ENCODE results near the gene SLC24A3. TPM values are rescaled to one million over a fixed set of nuclear protein-coding genes. Genes with fewer than 3 reads are reported as not detected.

Gene SLC24A3
- total and polyA plus RNA-seq, 7 experiments from 2014 or later = 0.58 to 1.0 TPM; not detected in 5

- Mint-ChIP-seq H3K27me3 (peaks cover 0 to 20% (median 0%) of the 10 kb centered on the region in 5 donors), H3K4me3 (no peak overlapping the region), H3K4me1 (no peaks in the 10 kb centered on the region), H3K36me3 (no peaks in the 10 kb centered on the region), H3K9me3 (peaks cover 0 to 11% (median 0%) of the 10 kb centered on the region in 11 donors), H3K27ac (no peak overlapping the region)
- ATAC-seq (no peak), DNase-seq (no peak)
- intact Hi-C loops (cut with micrococcal nuclease) = no loop called here
- H3K9me3 ChIP-seq (ENCODE audit: control insufficient read depth in 2 of 3, low read length in 3 of 3) = no peaks in the 10 kb centered on the region
- no peak overlapping the region for H3K4me3 ChIP-seq (ENCODE audit: low read length)
- no peaks in the 10 kb centered on the region for H3K4me1 ChIP-seq (ENCODE audit: control insufficient read depth in 2 of 2, insufficient read depth in 2 of 2, low read length in 2 of 2)
- no peak overlapping the region for H3K27ac ChIP-seq (ENCODE audit: low read depth, low read length)
- ChIA-PET POLR2A (no interaction called here), CTCF (no interaction called here)
- H3K27me3 ChIP-seq (ENCODE audit: control insufficient read depth in 2 of 2, insufficient read depth in 2 of 2, low read length in 2 of 2) = no peaks in the 10 kb centered on the region
- no peaks in the 10 kb centered on the region for H3K36me3 ChIP-seq (ENCODE audit: control insufficient read depth in 2 of 3, insufficient read depth in 3 of 3, low read length in 3 of 3)
Observed at GRCh38 chr20:19375801-19376200, 163.4 kb downstream of the SLC24A3 start.

GRCh38 chr20:19376451-19377229, 164.2 kb downstream of the SLC24A3 start:
- Histone ChIP-seq H3K36me3 (ENCODE audit: control insufficient read depth in 2 of 3, insufficient read depth in 3 of 3, low read length in 3 of 3) (no peaks in the 10 kb centered on the region), H3K9me3 (ENCODE audit: control insufficient read depth in 2 of 3, low read length in 3 of 3) (no peaks in the 10 kb centered on the region), H3K27ac (ENCODE audit: low read depth, low read length) (no peak overlapping the region), H3K4me3 (ENCODE audit: low read length) (no peak overlapping the region), H3K4me1 (ENCODE audit: control insufficient read depth in 2 of 2, insufficient read depth in 2 of 2, low read length in 2 of 2) (no peaks in the 10 kb centered on the region), H3K27me3 (ENCODE audit: control insufficient read depth in 2 of 2, insufficient read depth in 2 of 2, low read length in 2 of 2) (no peaks in the 10 kb centered on the region)
- H3K9me3 Mint-ChIP-seq = peaks cover 0 to 11% (median 0%) of the 10 kb centered on the region in 11 donors
- intact Hi-C loops (cut with micrococcal nuclease) = no loop called here
- H3K36me3 Mint-ChIP-seq = no peaks in the 10 kb centered on the region
- no peak overlapping the region for H3K27ac Mint-ChIP-seq
- H3K4me3 Mint-ChIP-seq = no peak overlapping the region
- CTCF ChIA-PET = no interaction called here
- H3K27me3 Mint-ChIP-seq = peaks cover 0 to 20% (median 0%) of the 10 kb centered on the region in 5 donors
- DNase-seq = no peak
- no peaks in the 10 kb centered on the region for H3K4me1 Mint-ChIP-seq
- POLR2A ChIA-PET = no interaction called here
- ATAC-seq = no peak

GRCh38 chr20:19378058-19378457, 165.6 kb downstream of the SLC24A3 start:
- CTCF ChIA-PET = no interaction called here

GRCh38 chr20:19380211-19380610, 167.8 kb downstream of the SLC24A3 start:
- no peak overlapping the region for H3K27ac Mint-ChIP-seq
- intact Hi-C loops (cut with micrococcal nuclease) = no loop called here
- peaks cover 0 to 13% (median 0%) of the 10 kb centered on the region in 5 donors for H3K27me3 Mint-ChIP-seq
- H3K27me3 ChIP-seq (ENCODE audit: control insufficient read depth in 2 of 2, insufficient read depth in 2 of 2, low read length in 2 of 2) = no peaks in the 10 kb centered on the region
- no peaks in the 10 kb centered on the region for H3K36me3 ChIP-seq (ENCODE audit: control insufficient read depth in 2 of 3, insufficient read depth in 3 of 3, low read length in 3 of 3)
- no peaks in the 10 kb centered on the region for H3K9me3 ChIP-seq (ENCODE audit: control insufficient read depth in 2 of 3, low read length in 3 of 3)
- peaks cover 0 to 8% (median 0%) of the 10 kb centered on the region in 11 donors for H3K9me3 Mint-ChIP-seq
- H3K4me3 ChIP-seq (ENCODE audit: low read length) = no peak overlapping the region
- no peaks in the 10 kb centered on the region for H3K4me1 ChIP-seq (ENCODE audit: control insufficient read depth in 2 of 2, insufficient read depth in 2 of 2, low read length in 2 of 2)
- no peaks in the 10 kb centered on the region for H3K36me3 Mint-ChIP-seq
- no peaks in the 10 kb centered on the region for H3K4me1 Mint-ChIP-seq
- POLR2A ChIA-PET = no interaction called here
- CTCF ChIA-PET = no interaction called here
- H3K27ac ChIP-seq (ENCODE audit: low read depth, low read length) = no peak overlapping the region
- no peak for ATAC-seq
- H3K4me3 Mint-ChIP-seq = no peak overlapping the region
- no peak for DNase-seq

More at GRCh38 chr20:19378058-19378457, 165.6 kb downstream of the SLC24A3 start:
- Histone ChIP-seq H3K4me3 (ENCODE audit: low read length) (no peak overlapping the region), H3K27ac (ENCODE audit: low read depth, low read length) (no peak overlapping the region), H3K4me1 (ENCODE audit: control insufficient read depth in 2 of 2, insufficient read depth in 2 of 2, low read length in 2 of 2) (no peaks in the 10 kb centered on the region), H3K36me3 (ENCODE audit: control insufficient read depth in 2 of 3, insufficient read depth in 3 of 3, low read length in 3 of 3) (no peaks in the 10 kb centered on the region), H3K27me3 (ENCODE audit: control insufficient read depth in 2 of 2, insufficient read depth in 2 of 2, low read length in 2 of 2) (no peaks in the 10 kb centered on the region), H3K9me3 (ENCODE audit: control insufficient read depth in 2 of 3, low read length in 3 of 3) (no peaks in the 10 kb centered on the region)
- DNase-seq = no peak
- H3K27ac Mint-ChIP-seq = no peak overlapping the region
- intact Hi-C loops (cut with micrococcal nuclease) = no loop called here
- no peak for ATAC-seq
- POLR2A ChIA-PET = no interaction called here
- H3K4me3 Mint-ChIP-seq = no peak overlapping the region
- H3K36me3 Mint-ChIP-seq = no peaks in the 10 kb centered on the region
- H3K27me3 Mint-ChIP-seq = peaks cover 0 to 19% (median 0%) of the 10 kb centered on the region in 5 donors
- H3K4me1 Mint-ChIP-seq = no peaks in the 10 kb centered on the region
- H3K9me3 Mint-ChIP-seq = peaks cover 0 to 8% (median 0%) of the 10 kb centered on the region in 11 donors

GRCh38 chr20:19381947-19382346, 169.5 kb downstream of the SLC24A3 start:
- intact Hi-C loops (cut with micrococcal nuclease) = no loop called here
- Mint-ChIP-seq H3K9me3 (peaks cover 0 to 8% (median 0%) of the 10 kb centered on the region in 11 donors), H3K4me3 (no peak overlapping the region)

GRCh38 chr20:19382386-19383340, 170.2 kb downstream of the SLC24A3 start:
- Histone ChIP-seq H3K27me3 (ENCODE audit: control insufficient read depth in 2 of 2, insufficient read depth in 2 of 2, low read length in 2 of 2) (no peaks in the 10 kb centered on the region), H3K4me3 (ENCODE audit: low read length) (no peak overlapping the region), H3K36me3 (ENCODE audit: control insufficient read depth in 2 of 3, insufficient read depth in 3 of 3, low read length in 3 of 3) (no peaks in the 10 kb centered on the region), H3K27ac (ENCODE audit: low read depth, low read length) (no peak overlapping the region), H3K4me1 (ENCODE audit: control insufficient read depth in 2 of 2, insufficient read depth in 2 of 2, low read length in 2 of 2) (no peaks in the 10 kb centered on the region), H3K9me3 (ENCODE audit: control insufficient read depth in 2 of 3, low read length in 3 of 3) (no peaks in the 10 kb centered on the region)
- CTCF ChIA-PET = interaction anchor here (0.7 kb wide), 1 partner anchor 541 kb away, joined by 3 read pairs; no protein-coding TSS in a partner anchor
- no peak overlapping the region for H3K4me3 Mint-ChIP-seq
- no peaks in the 10 kb centered on the region for H3K36me3 Mint-ChIP-seq
- peaks cover 0 to 5% (median 0%) of the 10 kb centered on the region in 5 donors for H3K27me3 Mint-ChIP-seq
- no peak overlapping the region for H3K27ac Mint-ChIP-seq
- ATAC-seq (no peak), DNase-seq (no peak)
- peaks cover 0 to 8% (median 0%) of the 10 kb centered on the region in 11 donors for H3K9me3 Mint-ChIP-seq
- POLR2A ChIA-PET = no interaction called here
- intact Hi-C loops (cut with micrococcal nuclease) = no loop called here
- no peaks in the 10 kb centered on the region for H3K4me1 Mint-ChIP-seq

More at GRCh38 chr20:19381947-19382346, 169.5 kb downstream of the SLC24A3 start:
- Histone ChIP-seq H3K4me3 (ENCODE audit: low read length) (no peak overlapping the region), H3K36me3 (ENCODE audit: control insufficient read depth in 2 of 3, insufficient read depth in 3 of 3, low read length in 3 of 3) (no peaks in the 10 kb centered on the region), H3K27ac (ENCODE audit: low read depth, low read length) (no peak overlapping the region), H3K4me1 (ENCODE audit: control insufficient read depth in 2 of 2, insufficient read depth in 2 of 2, low read length in 2 of 2) (no peaks in the 10 kb centered on the region), H3K9me3 (ENCODE audit: control insufficient read depth in 2 of 3, low read length in 3 of 3) (no peaks in the 10 kb centered on the region), H3K27me3 (ENCODE audit: control insufficient read depth in 2 of 2, insufficient read depth in 2 of 2, low read length in 2 of 2) (no peaks in the 10 kb centered on the region)
- Mint-ChIP-seq H3K4me1 (no peaks in the 10 kb centered on the region), H3K36me3 (no peaks in the 10 kb centered on the region), H3K27me3 (peaks cover 0 to 7% (median 0%) of the 10 kb centered on the region in 5 donors), H3K27ac (no peak overlapping the region)
- ChIA-PET CTCF (no interaction called here), POLR2A (no interaction called here)
- ATAC-seq (no peak), DNase-seq (no peak)

Data from naive thymus-derived CD4-positive, alpha-beta T cell (primary cell).